OCI-M1 (cell line): Measurements from ENCODE around the gene GRM7.

ENCODE experiments used
- DNase-seq: peaks from one replicate; lab custom pipeline; 2025; lab: John Stamatoyannopoulos, UW

Gene GRM7

DNA sequence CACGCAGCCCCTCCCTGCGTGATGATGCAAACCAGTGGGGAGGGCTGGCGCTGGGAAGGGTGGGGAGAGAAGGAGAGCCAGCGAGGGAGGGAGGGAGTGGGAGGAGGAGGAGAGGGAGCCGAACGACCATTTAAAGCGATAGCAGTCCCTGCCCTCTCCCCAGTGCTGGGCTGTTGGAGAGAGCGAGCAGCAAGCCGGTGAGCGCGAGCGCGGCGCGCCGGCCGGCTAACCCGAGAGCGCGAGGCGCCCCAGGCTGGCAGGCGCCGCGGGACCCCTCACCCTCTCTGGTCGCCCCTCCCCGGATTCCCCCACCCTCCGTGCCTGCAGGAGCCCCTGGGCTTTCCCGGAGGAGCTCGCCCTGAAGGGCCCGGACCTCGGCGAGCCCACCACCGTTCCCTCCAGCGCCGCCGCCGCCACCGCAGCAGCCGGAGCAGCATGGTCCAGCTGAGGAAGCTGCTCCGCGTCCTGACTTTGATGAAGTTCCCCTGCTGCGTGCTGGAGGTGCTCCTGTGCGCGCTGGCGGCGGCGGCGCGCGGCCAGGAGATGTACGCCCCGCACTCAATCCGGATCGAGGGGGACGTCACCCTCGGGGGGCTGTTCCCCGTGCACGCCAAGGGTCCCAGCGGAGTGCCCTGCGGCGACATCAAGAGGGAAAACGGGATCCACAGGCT lies at the start of gene GRM7:
Gene GRM7 (plus strand): TSS at position 162 of the 671 bp plus-strand sequence.
- DNase-seq: no peak

DNA sequence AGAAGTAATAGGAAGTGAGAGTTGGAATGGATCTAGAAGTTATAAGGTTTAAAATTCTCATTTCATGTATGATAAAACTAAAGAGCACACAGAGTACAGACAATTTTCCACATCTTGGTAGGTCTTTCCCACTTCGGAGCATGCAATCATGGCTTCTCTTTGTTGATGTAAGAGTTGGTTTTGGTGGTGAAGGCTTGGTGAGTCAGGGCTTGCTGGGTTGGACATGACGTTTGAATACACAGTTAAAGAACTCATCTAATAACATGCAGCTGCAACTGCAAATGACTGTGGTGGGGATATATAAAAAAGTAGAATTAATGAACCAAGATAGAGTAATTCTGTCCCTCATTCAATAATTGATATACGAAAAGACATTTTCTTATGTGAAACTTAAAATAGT lies 39.5 kb upstream of the GRM7 start:
- no peak for DNase-seq

DNA sequence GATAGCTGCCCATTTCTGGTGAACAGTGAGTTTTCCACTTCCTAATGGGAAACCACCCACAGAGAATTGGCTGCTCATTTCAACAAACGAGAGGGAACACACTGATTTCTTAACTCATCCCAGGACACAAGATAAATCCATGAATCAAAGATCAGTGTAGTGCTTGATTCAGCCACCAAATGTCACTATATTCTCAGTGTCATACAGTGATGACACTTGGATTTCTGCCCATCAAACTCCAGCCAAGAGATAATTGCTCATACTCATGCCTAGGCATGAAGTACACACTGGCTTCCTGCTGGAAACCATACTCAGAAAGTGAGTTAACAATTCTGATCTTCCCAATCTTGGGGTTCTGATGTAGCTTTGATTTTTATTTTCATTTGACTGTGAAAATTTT lies 35.4 kb upstream of the GRM7 start:
- DNase-seq: no peak

DNA sequence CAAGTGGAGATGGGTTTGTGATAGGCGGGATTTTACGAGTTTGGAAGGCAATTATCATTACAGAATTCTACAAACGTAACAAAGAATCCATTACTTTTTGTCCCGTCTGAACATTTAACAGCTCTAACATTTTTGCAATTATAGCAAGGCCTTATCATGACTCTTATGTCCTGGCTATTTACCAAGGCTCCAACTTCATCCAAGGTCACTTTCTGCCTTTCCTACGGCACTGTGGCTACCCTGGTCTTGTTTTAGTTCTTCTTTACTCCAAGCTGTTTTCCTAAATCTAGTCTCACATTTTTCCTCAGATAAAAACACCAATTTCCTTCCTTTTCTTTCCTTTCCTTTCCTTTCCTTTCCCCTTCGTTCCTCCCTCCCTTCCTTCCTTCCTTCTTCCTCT lies 33.5 kb upstream of the GRM7 start:
- no peak for DNase-seq

DNA sequence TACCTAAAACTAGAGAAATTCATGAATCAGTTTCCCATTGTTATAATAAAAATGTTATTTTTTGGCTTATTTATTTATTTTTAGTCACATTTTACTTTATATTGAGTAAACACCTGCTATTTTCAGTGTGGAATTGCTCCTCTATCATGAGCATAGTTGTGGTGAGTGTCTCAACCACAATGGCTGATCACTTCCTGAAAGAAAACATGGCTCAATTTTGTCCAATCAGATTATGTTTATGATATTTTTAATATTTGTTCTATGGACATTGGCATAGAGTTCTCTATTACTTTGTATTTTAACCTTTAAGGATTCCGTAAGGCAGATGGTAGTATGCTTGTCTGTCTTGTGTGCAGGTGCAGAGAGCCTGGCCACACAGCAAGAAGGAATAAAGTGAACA lies 16.2 kb upstream of the GRM7 start:
- DNase-seq: no peak

DNA sequence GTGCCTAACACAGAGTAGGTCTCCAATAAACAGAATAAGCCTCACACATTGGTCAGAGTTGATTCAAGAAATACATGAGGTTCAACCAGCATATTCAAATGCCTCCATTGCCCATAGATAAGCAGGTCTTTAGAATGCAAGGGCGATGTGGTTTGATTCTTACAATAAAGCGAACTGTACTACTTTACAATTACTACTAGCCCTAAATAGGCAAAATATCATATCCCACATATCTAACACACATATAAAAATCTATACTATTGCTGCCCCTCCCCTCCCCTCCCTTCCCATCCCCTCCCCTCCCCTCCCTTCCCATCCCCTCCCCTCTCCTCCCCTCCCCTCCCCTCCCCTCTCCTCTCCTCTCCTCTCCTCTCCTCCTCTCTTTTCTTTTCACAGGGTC lies 6.7 kb upstream of the GRM7 start:
- DNase-seq: no peak

DNA sequence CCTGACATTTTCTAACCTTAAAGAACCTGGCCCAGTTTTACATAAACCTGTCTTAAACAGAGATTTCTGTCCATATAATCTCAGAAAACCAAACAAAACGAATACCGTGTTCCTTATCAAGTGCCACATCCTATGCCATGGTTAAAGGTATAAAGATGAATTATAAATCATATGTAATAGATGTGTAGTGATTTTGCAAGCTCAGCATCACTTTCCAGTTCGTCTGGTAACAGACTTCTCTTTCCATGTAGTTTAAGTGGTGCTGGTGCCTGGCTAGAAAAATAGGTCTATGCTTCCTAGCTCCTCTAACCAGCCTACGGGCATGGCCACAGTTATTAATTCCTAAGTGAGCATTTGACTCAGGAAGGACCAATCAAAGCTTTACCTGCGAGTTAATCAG lies 3.4 kb upstream of the GRM7 start:
- DNase-seq: no peak

DNA sequence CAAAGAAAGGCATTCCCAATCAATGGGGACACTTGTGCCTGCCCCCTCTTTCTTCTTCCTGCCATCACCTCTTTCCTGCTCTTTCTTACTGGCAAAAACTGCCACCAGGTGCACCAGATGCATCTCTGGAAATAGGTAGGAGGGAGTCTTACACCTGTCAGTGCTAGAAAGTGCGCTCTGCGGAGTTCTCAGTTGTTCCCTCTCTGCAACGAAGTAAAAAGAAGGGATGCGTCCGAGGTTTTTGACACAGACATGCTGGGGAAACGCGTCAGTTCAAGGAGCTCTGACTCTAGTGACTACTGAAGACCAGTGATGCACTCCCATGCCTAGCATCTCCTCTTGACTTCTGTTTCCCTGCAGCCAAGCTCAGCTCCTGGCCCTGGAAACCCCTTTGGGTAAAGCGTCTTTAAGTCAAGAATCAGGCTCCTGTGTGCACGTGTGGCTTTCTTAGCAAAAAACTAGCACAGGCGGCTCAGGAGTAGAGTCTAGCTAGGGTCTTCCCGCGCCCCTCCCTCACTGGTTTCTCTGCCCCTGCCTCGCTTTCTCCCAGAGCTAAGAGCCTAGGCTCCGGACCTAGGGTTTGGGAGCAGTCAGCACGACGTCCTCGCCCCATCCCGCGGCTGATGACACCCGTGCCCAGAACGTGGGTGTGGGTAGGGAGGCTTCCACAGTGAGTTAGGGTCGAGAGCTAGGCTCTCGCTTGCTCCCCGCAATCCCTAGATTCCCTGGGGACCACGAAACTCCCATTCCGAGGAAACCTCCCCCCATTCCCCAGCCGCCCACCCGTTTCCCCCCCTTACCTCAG lies 564 bp upstream of the GRM7 start:
- DNase-seq: no peak

DNA sequence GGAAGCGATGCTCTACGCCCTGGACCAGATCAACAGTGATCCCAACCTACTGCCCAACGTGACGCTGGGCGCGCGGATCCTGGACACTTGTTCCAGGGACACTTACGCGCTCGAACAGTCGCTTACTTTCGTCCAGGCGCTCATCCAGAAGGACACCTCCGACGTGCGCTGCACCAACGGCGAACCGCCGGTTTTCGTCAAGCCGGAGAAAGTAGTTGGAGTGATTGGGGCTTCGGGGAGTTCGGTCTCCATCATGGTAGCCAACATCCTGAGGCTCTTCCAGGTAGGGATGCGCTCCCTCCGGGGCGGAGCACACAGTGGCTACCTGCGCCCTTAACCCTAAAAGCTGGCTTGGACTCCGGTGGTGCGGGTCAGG lies 698 bp downstream of the GRM7 start:
- DNase-seq: no peak

DNA sequence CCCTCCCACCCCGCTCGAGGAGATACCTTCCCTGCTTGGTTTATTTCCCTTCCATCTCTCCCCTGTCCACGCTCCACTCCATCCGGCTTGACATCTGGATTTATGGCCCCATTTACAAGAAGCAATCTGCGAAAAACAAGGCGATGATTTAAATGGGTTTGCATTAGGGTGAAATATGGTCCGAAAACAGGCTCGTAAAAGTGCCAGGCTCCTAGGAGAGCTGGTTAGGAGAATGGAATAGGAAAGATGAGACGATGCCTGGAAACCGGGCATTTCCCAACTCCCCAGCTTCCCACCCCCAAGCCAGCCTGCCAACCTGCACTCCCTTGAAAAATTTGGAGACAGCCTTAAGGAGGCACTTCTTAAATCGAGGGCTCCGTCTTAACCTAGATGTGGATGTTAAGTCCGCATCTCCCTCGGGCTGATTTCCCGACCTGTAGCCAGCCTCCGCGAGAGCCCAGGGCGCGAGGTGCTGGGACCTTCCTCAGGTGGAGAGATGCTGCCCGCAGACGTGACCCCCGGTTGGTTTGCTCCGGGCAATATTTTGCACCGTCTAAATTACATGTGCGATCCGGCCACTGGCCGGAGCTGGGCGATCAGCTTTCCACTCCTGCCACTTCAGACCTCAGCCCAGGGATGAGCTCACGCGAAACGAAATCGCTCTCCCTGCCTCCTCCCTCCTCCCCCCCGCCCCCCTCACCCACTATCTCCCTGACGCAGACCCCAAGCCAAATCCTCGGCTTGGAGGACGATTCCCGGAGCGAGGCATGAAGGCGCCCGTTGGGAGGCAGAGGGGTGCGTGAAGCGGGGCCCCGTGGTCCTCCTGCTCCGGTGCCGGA lies 1.3 kb downstream of the GRM7 start:
- no peak for DNase-seq

DNA sequence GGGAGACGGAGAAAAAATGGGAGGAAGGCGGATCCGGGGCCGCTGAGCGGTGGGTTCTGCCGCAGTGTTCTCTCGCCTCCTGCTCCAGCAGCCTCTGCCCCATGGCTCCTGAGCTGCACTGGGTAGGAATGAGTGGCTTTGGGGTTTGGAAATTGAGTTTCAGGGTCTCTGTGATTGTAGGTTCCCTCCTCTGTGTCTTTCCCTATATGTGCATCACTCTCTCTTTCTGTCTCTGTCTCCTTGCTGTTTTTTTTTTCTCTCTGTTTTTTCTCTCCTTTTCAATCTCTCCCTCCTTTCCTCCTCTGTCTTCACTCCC lies 1.9 kb downstream of the GRM7 start:
- no peak for DNase-seq

DNA sequence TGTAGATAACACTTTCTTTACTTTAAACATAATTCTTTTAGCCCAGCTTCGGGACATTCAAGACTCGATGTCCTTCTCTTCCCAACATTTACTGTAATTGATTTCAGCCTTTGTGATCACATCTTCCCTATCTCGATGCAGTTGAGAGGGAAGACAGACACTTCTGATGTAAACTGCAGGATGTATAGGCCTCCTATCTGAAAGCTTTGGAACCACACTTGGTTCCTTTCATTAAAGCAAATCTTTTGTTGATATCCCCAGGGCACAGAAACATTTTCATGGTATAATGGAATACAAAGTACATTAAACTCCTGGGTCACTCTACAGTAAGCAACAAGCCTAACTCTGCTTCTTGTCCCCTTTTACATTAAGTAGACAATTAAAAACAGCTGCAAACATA lies 6.4 kb downstream of the GRM7 start:
- DNase-seq: no peak

DNA sequence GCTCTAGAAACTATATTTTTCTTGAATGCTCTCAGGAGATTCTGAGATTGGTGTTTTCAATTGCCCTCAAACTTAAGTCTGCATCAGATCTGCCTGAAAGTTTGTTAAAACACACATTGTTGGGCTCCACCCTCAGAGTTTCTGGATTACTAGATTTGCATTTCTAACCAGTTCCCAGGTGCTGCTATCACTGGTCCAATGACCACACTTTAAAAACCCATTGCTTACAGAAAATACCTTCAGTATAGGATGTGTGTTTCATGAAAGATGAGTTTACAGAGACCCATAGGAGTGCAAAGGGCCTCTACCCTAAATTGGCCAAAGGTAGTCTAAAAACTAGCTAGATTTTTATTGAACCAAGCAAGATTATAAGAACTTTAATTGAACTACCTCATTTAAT lies 17.8 kb downstream of the GRM7 start:
- DNase-seq: no peak

DNA sequence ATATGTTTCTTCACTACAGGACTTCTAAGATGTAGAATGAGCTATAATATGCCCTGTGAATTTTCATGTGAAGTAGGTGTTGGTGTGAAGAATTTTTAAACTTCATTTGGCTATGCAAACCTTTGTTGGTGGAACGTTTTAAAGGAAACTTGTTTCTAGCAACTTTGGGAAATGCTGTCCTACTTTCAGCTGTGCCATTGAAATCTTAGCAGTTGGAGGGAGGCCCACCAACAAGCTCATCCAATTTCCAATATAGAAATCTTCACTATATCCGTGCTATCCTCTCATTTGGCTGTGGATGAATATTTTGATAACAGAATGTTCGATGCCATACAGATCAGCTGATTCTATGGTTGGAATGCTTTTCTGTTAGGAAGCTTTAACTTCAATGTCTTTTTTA lies 51.3 kb downstream of the GRM7 start:
- DNase-seq: no peak

DNA sequence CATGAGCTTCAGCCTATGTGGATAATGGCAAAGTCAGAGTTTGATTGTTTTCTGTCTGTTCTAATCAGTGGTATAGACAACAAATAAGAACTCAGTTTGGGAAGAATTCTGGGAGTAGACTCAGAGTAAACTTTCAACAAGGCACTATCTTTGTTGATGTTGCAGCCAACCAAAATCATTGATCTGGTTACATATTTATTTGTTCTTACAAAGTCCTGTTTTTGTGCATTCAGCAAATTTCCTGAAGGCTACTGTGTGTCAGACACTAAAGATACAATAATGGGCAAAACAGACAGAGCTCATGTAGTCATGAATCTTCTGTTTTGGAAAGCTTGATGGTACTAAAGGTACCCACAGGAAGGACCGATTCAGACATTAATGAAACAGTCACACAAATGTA lies 55.0 kb downstream of the GRM7 start:
- no peak for DNase-seq

DNA sequence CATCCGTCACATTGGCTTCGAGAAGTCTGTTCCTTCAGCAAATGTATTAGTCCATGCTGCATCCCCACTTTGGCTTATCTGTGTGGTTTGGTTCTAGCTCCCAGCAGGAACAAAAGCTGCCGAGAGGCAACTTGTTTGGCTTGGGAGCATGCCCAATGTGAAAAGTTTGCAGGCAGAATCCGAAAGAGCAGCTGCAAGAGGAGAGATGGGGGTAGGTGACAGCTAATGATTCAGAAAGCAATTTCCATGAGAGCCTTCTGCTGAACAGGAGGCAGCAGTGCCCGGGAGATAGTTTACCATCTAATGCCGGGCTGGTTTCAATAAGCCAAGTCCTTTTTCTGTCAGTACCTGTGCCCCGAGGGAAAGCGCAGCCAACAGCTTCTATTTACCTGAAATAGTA lies 60.2 kb downstream of the GRM7 start:
- no peak for DNase-seq

DNA sequence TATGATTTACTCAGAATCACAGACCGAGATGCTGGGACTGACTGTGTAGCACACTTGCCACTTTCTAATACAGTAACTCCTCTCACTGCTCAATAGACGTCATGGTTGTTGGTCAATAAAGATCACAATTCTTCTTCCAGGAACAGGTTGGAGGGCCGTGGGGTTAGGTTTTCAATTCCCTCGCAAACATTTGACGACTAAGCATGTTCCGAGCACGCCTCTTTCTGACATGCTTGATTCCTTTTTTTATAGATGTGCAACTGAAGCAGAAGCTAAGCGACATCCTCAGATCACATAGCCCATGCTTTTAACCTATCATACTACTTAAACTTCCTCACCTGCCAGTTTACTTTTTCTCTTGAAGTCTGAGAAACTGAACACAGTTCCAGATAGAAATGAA lies 61.0 kb downstream of the GRM7 start:
- peak; percentile 27 for DNase-seq

DNA sequence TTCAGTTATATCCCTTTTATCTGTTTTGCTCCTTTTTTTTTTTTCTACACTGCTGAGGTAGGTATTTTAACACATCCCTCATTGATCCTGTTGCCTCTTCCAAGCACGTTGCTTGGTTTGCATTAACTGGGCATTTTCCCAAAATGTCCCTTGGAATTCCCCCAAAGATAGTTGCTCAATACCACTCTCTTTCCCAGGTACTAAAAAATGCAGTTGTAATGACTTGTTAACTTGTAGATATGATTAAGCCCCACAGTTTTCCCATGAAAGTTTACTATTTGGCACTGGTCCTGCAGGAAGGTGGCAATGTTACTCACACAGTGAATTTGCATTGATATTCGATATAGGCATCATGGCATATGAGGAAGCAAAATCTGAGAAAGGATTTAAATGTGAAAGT lies 67.1 kb downstream of the GRM7 start:
- no peak for DNase-seq

DNA sequence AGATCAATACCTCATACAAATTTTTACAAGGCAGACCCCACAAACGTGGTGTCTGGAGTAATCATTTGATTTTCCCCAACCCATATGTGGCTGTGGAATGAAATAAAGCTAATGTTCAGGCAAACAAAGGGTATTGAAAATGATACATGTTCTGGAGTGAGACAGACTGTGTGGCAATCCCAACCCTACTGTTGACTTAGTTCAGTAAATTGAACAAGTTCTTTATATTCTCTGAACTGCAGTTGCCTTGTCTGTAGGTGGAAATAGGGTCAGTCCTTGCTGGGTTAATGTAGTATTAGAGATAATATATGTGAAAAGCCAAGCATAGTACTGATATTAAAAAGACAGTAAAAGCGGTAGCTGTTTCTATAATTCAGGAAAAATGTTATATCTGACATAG lies 69.0 kb downstream of the GRM7 start:
- no peak for DNase-seq

DNA sequence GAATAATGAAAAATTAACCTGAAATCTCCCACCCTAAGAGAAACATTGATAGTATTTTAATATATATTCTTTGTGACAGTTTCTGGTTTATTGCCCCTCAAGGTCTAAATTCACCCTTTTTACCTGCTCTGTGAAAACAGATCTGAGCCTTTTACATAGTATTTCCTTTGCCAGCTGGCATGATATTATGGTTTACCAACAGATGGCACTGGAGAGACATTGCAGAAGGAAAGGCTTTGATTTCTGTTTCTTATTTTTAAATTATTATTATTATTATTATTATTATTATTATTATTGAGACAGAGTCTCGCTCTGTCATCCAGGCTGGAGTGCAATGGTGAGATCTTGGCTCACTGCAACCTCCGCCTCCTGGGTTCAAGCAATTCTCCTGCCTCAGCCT lies 74.5 kb downstream of the GRM7 start:
- DNase-seq: peak; percentile 12

DNA sequence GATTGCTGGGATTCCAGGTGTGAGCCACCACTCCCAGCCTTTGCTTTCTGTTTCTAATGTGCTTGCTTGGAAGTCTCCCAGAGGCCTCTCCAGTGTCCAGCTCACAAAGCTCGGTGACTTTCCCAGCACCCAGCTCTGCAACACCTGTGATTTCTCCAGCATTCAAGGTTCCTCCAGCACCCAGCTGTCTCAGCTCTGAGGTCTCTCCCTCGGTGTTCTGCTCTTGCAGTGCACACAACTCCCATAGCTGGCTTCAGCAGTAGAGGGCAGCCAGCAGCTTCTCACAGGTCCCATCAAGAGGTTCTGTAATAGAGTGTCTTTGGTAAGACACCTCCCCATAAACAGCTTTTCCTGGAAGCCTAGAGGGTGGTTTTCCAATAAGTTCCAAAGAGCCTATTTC lies 75.1 kb downstream of the GRM7 start:
- no peak for DNase-seq

DNA sequence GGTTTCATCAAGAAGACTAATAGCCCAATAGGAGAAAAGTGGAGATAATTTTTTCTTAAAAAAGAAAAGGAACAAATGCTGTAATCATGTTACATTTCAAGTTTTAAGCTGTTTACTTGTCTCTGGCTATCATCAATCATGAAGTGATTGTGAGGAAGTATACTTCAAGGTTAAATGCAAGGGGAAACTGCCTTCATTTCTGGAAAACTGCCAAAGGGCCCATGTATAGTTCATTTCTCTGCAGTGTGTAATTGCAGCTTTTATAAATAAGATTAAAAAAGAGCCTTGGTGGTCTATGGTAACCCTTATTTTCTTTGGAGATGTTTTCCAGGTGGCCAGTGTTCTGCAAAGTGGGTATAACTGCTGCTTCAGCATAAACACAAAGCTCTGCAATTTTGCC lies 101.9 kb downstream of the GRM7 start:
- DNase-seq: no peak

DNA sequence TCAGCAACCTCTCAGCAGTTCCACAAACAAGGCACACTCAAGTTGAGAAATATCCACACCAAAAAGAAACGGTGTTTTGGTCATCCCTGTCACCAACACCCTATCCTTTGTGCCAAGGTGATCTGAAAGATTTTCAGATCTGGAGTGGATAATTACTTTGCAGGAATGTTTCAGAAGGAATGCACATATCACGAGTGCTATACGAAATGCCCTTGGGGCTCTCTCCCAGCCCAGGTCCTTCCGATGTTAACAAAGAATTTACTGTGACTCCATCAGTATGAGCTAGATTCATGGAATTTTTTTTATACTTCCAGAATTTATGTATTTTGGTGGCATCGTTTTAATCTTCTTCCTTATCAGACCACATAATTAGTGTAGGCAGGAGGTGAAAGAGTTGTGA lies 105.0 kb downstream of the GRM7 start:
- DNase-seq: no peak
